B cell (primary cell): ENCODE data around the gene NOL9. TPM values are rescaled to one million over a fixed set of nuclear protein-coding genes. Genes with fewer than 3 reads are reported as not detected.

Experiments used
- ATAC-seq: fragments of 200-7000 bp; cut with Tn5 transposase; one replicate; pipeline ENCODE4 v1.10.0; 2021; ENCODE audit warnings: low read depth, mild to moderate bottlenecking, moderate number of reproducible peaks, moderate library complexity
- CTCF ChIA-PET: fragments of 350-600 bp; sonication (Branson Sonifier 250); formaldehyde crosslinking; loops from one replicate; lab custom pipeline; 2021; ENCODE audit warnings: antibody characterized with exemption, inconsistent platforms; lab: Charles Lee
- POLR2A ChIA-PET: fragments of 350-600 bp; sonication (Branson Sonifier 250); formaldehyde crosslinking; loops from one replicate; lab custom pipeline; 2021; ENCODE audit warnings: antibody characterized with exemption; lab: Charles Lee
- DNase-seq: peaks from one replicate; pipeline ENCODE4 v3.0.0; 2013
- H2AFZ ChIP-seq: 2 replicates; pipeline ENCODE4 v1.6.1; 2012; ENCODE audit warnings: mild to moderate bottlenecking, low read depth, low read length; ENCODE audit not compliant: insufficient read depth, poor library complexity, severe bottlenecking
- H3K27ac ChIP-seq, 2 donors: 1 replicate in 1 of 2; 2 replicates in 1 of 2; pipeline ENCODE4 v1.5.1; 2012 to 2013; ENCODE audit warnings: low read length in 2 of 2, mild to moderate bottlenecking in 2 of 2, moderate library complexity in 1 of 2
- H3K27me3 ChIP-seq, 4 experiments: fragments of 200-600 bp in 1 of 4; sonication (generic) in 1 of 4; replicated peaks in 1 of 4; 1 replicate in 2 of 4; 2 replicates in 2 of 4; pipeline versions ENCODE4 v1.6.1 to v1.7.0; 2013 to 2016; ENCODE audit warnings: low read length in 3 of 4, mild to moderate bottlenecking in 2 of 4, mixed read lengths in 1 of 4, moderate library complexity in 1 of 4; ENCODE audit not compliant: insufficient read depth in 4 of 4, control insufficient read depth in 3 of 4; ENCODE audit errors: control extremely low read depth in 1 of 4
- H3K36me3 ChIP-seq, 2 experiments: replicated peaks in 1 of 2; 1 replicate in 1 of 2; 2 replicates in 1 of 2; pipeline versions ENCODE4 v1.6.1 to v1.7.1; 2013; ENCODE audit warnings: low read length in 1 of 2; ENCODE audit not compliant: insufficient read depth in 2 of 2, control insufficient read depth in 1 of 2; ENCODE audit errors: control extremely low read depth in 1 of 2, extremely low read depth in 1 of 2
- H3K4me1 ChIP-seq, 2 donors: fragments of 200-600 bp in 1 of 2; sonication (generic) in 1 of 2; 1 replicate in 1 of 2; 2 replicates in 1 of 2; pipeline versions ENCODE4 v1.5.1 to v1.6.1; 2013 to 2017; ENCODE audit warnings: low read length in 2 of 2; ENCODE audit not compliant: control insufficient read depth in 2 of 2, insufficient read depth in 2 of 2
- H3K4me2 ChIP-seq: replicated peaks from 2 replicates; pipeline ENCODE3; 2012; ENCODE audit warnings: mild to moderate bottlenecking, low read depth, low read length; ENCODE audit not compliant: poor library complexity, severe bottlenecking
- H3K4me3 ChIP-seq, 5 experiments: fragments of 200-600 bp in 1 of 5; sonication (generic) in 1 of 5; 1 replicate in 3 of 5; 2 replicates in 2 of 5; pipeline versions ENCODE4 v1.5.1 to v1.7.0; 2011 to 2016; ENCODE audit warnings: low read length in 4 of 5, mild to moderate bottlenecking in 4 of 5, low read depth in 2 of 5, control low read depth in 1 of 5, moderate library complexity in 1 of 5; ENCODE audit not compliant: insufficient read depth in 1 of 5; ENCODE audit errors: control extremely low read depth in 1 of 5, extremely low read depth in 1 of 5
- H3K79me2 ChIP-seq: fragments of 200-600 bp; sonication (generic); one replicate; pipeline ENCODE4 v1.6.0; 2016; ENCODE audit warnings: low read length; ENCODE audit not compliant: control insufficient read depth, insufficient read depth
- H3K9ac ChIP-seq: fragments of 200-600 bp; sonication (generic); 2 replicates; pipeline ENCODE4 v1.6.1; 2017; ENCODE audit warnings: mild to moderate bottlenecking, low read length, moderate library complexity
- H3K9me3 ChIP-seq, 3 donors: one replicate each; pipeline versions ENCODE4 v1.6.1 to v1.7.1; 2013; ENCODE audit warnings: low read length in 2 of 3; ENCODE audit not compliant: control insufficient read depth in 2 of 3, insufficient read depth in 1 of 3; ENCODE audit errors: control extremely low read depth in 1 of 3
- H4K20me1 ChIP-seq: 2 replicates; pipeline ENCODE4 v1.6.0; 2012; ENCODE audit warnings: mild to moderate bottlenecking, low read length; ENCODE audit not compliant: insufficient read depth, control insufficient read depth, poor library complexity, severe bottlenecking
- H3K27ac Mint-ChIP-seq: one replicate; pipeline ENCODE4 v1.8.0; 2021; ENCODE audit warnings: mixed read lengths
- H3K27me3 Mint-ChIP-seq: one replicate; pipeline ENCODE4 v1.8.0; 2021; ENCODE audit warnings: mixed read lengths
- H3K4me1 Mint-ChIP-seq: one replicate; pipeline ENCODE4 v1.8.0; 2021; ENCODE audit warnings: mixed read lengths
- H3K4me3 Mint-ChIP-seq: one replicate; pipeline ENCODE4 v1.8.0; 2021; ENCODE audit warnings: mixed read lengths
- H3K9me3 Mint-ChIP-seq: one replicate; pipeline ENCODE4 v1.8.0; 2022; ENCODE audit warnings: mixed read lengths; ENCODE audit not compliant: insufficient read depth
- EZH2 ChIP-seq: IDR thresholded peaks from 2 replicates; pipeline ENCODE4 v1.6.1; 2012; ENCODE audit warnings: borderline replicate concordance, low read depth, mild to moderate bottlenecking, moderate library complexity, low read length; ENCODE audit not compliant: insufficient read depth, poor library complexity, severe bottlenecking
- WGBS: methylation state at CpG from one replicate; pipeline ENCODE4 v1.1.5; 2013; ENCODE audit warnings: missing lambda C conversion rate; ENCODE audit not compliant: insufficient coverage; 5-methylcytosine and 5-hydroxymethylcytosine counted together
- intact Hi-C: fragments of 100-400 bp; cut with micrococcal nuclease; formaldehyde crosslinking; loops from one replicate; pipeline ENCODE4 v1.10.0; 2022
- polyA plus RNA-seq: library from polyadenylated mRNA; depleted of rRNA; stranded (reverse); fragments of >200 nt; gene quantifications from 2 replicates; pipeline ENCODE4 v1.2.3, GENCODE V29; 2012
- total RNA-seq, 2 donors: library from RNA; stranded (reverse); fragments of 120-200 nt in 1 of 2; gene quantifications; 1 replicate in 1 of 2; 2 replicates in 1 of 2; pipeline versions ENCODE4 v1.2.3 to v1.2.4, GENCODE V29; 2013 to 2022
- TF ChIP-seq, protein P1 (sequence below): fragments of 200-600 bp; IDR thresholded peaks from one replicate; pipeline ENCODE4 v1.8.0; 2022; ENCODE audit warnings: antibody characterized with exemption, mild to moderate bottlenecking

NOL9 gene
- total and polyA plus RNA-seq, 2 donors (not counting 1 experiment from before 2014, with no cell fraction given), result 23.8 to 49.5 TPM

DNA sequence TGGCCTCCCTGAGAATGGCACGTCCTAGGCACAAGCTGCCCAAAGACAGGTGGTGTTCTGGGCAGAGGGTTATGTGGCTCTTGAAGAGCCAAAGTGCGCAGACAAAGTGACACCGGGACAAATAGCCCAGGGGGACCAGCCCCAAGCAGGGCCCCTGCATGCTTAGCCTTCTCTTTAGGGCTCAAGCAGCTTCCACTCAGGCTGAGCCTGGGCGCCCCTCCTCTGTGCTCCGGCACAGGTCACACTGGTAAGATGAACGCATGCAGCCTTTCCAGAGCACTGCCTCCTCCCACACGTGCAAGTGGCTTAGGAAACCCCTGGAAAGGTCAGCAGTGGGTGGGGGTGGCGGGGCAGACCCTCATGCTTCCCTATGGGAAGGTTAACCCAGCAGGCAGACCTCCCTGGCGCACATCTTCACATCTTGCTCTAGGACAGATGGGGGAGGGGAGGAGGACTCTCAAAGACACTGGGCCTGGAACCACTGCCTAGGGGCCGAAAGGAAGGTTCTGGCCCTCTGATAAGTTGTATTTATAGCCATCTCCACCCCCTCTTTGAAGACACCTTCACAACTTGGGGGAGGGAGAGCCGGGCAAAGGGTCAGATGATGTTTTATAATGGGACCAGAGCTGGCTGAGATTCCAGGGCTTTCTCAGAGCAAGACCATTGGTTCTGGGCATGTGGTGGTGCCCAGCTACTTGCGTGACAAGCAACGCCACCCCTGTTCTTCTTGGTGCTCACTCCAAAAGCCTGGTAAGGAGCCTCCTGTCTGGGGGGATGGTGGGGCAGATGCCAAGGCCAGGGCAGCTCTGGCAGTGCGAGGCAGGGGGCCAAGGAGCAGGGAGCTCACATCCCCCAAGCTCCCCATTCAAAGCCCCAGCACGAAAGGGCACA, 42.8 kb upstream of the NOL9 start:
- intact Hi-C loops, result no loop called here
- TF ChIP-seq, protein P1, sequence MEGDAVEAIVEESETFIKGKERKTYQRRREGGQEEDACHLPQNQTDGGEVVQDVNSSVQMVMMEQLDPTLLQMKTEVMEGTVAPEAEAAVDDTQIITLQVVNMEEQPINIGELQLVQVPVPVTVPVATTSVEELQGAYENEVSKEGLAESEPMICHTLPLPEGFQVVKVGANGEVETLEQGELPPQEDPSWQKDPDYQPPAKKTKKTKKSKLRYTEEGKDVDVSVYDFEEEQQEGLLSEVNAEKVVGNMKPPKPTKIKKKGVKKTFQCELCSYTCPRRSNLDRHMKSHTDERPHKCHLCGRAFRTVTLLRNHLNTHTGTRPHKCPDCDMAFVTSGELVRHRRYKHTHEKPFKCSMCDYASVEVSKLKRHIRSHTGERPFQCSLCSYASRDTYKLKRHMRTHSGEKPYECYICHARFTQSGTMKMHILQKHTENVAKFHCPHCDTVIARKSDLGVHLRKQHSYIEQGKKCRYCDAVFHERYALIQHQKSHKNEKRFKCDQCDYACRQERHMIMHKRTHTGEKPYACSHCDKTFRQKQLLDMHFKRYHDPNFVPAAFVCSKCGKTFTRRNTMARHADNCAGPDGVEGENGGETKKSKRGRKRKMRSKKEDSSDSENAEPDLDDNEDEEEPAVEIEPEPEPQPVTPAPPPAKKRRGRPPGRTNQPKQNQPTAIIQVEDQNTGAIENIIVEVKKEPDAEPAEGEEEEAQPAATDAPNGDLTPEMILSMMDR, result no peak
- no peak for TF ChIP-seq EZH2
- Histone ChIP-seq H3K4me2 (no peak overlapping the region), H3K27ac (no peak overlapping the region), H3K79me2 (peaks cover 59% of the 10 kb centered on the region), H2AFZ (no peak overlapping the region), H3K4me1 (peaks cover 21 to 30% of the 10 kb centered on the region in 2 donors), H3K9me3 (no peaks in the 10 kb centered on the region), H3K36me3 (peaks cover 0 to 50% of the 10 kb centered on the region in 2 experiments), H3K9ac (no peak overlapping the region), H4K20me1 (peaks cover 62% of the 10 kb centered on the region), H3K4me3 (no peak overlapping the region), H3K27me3 (no peaks in the 10 kb centered on the region)
- 97% methylated on average over 13 of the region's 15 CpGs for WGBS
- Mint-ChIP-seq H3K27me3 (no peaks in the 10 kb centered on the region), H3K4me3 (no peak overlapping the region), H3K4me1 (peaks cover 30% of the 10 kb centered on the region), H3K9me3 (no peaks in the 10 kb centered on the region), H3K27ac (no peak overlapping the region)
- POLR2A ChIA-PET, result interaction anchor here (0.6 kb wide), 1 partner anchor 17 kb away, joined by 4 read pairs; the partner anchor contains the start of gene ZBTB48
- no peak for ATAC-seq
- no peak for DNase-seq
- CTCF ChIA-PET, result no interaction called here

DNA sequence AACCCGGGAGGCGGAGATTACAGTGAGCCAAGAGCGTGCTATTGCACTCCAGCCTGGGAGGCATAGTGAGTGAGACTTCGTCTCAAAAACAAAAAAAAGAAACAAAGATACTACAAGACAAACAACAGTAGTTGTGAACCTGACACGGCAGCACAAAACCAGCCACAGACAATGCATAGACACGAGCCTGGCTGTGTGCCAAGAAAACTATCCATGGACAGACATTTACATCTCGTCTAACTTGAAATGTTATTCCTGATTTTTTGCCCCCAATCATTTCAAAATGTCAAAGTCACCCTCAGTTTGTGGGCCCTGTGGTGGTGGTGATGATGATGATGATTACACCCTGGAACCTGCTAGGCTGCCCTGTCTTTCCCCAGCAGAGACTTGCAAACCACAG, 42.0 kb upstream of the NOL9 start:
- Mint-ChIP-seq H3K9me3 (no peaks in the 10 kb centered on the region), H3K27ac (no peak overlapping the region), H3K4me1 (peaks cover 30% of the 10 kb centered on the region), H3K4me3 (no peak overlapping the region), H3K27me3 (no peaks in the 10 kb centered on the region)
- Histone ChIP-seq H3K4me2 (no peak overlapping the region), H3K9me3 (no peaks in the 10 kb centered on the region), H3K27me3 (no peaks in the 10 kb centered on the region), H3K79me2 (peaks cover 51% of the 10 kb centered on the region), H3K9ac (no peak overlapping the region), H3K4me3 (no peak overlapping the region), H3K4me1 (peaks cover 21 to 31% of the 10 kb centered on the region in 2 donors), H2AFZ (no peak overlapping the region), H3K27ac (no peak overlapping the region), H3K36me3 (peaks cover 0 to 50% of the 10 kb centered on the region in 2 experiments), H4K20me1 (peaks cover 61% of the 10 kb centered on the region)
- ATAC-seq (no peak), DNase-seq (no peak)
- TF ChIP-seq, protein P1, result no peak
- TF ChIP-seq EZH2, result no peak
- POLR2A ChIA-PET, result no interaction called here
- WGBS, result 89% methylated on average over 3 of the region's 7 CpGs
- intact Hi-C loops, result no loop called here
- CTCF ChIA-PET, result no interaction called here
